Sigmoid colon (tissue), 4 donors: ENCODE measurements around the gene RSBN1L.

Source experiments
- EP300 ChIP-seq, 4 donors: sonication (generic); formaldehyde crosslinking; IDR thresholded peaks; one replicate each; pipeline ENCODE4 v1.6.1; 2017; ENCODE audit warnings: antibody characterized with exemption in 4 of 4
- POLR2A ChIP-seq, 2 donors: fragments of 450-650 bp; IDR thresholded peaks; one replicate each; pipeline ENCODE4 v1.6.1; 2016; ENCODE audit warnings: antibody characterized with exemption in 2 of 2, mild to moderate bottlenecking in 2 of 2, moderate library complexity in 2 of 2
- POLR2AphosphoS5 ChIP-seq, 4 donors: sonication (generic); formaldehyde crosslinking; IDR thresholded peaks; one replicate each; pipeline ENCODE4 v1.6.1; 2017; ENCODE audit warnings: antibody characterized with exemption in 4 of 4
- TF ChIP-seq, protein P1 (sequence below), 4 experiments: fragments of 450-650 bp in 3 of 4; fragments of 200-600 bp in 1 of 4; IDR thresholded peaks; one replicate each; pipeline ENCODE4 v1.5.1; 2016 to 2019; ENCODE audit warnings: antibody characterized with exemption in 4 of 4, mild to moderate bottlenecking in 3 of 4, moderate library complexity in 2 of 4

DNA sequence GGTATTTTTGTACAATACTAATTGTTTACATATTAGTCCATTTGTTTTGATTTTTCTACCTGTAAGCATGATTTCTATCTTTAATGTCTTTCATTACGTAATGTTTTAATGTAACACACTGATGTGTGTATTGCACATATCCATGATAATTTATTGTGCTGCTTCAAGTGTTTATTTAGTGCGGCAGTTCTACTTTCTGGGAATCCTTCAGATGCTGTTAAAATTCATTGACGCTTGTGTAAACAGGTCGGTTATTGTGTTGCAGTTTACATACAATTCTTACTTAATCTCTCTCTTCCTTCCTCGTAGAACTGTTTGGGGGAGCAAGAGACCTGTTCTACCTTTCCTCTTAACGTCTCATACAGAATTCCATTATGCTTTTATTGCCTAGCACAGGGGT is 95.1 kb downstream of the RSBN1L start:
- TF ChIP-seq, protein P1, sequence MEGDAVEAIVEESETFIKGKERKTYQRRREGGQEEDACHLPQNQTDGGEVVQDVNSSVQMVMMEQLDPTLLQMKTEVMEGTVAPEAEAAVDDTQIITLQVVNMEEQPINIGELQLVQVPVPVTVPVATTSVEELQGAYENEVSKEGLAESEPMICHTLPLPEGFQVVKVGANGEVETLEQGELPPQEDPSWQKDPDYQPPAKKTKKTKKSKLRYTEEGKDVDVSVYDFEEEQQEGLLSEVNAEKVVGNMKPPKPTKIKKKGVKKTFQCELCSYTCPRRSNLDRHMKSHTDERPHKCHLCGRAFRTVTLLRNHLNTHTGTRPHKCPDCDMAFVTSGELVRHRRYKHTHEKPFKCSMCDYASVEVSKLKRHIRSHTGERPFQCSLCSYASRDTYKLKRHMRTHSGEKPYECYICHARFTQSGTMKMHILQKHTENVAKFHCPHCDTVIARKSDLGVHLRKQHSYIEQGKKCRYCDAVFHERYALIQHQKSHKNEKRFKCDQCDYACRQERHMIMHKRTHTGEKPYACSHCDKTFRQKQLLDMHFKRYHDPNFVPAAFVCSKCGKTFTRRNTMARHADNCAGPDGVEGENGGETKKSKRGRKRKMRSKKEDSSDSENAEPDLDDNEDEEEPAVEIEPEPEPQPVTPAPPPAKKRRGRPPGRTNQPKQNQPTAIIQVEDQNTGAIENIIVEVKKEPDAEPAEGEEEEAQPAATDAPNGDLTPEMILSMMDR (IDR thresholded peaks at IDR 0.05), result no peak
- TF ChIP-seq POLR2AphosphoS5 (IDR thresholded peaks at IDR 0.05) (no peak), POLR2A (IDR thresholded peaks at IDR 0.05) (no peak), EP300 (IDR thresholded peaks at IDR 0.05) (no peak)
